Stimulated activated CD8-positive, alpha-beta memory T cell treated with anti-CD3 and anti-CD28 coated beads, Interleukin-7, amount 100 ng/mL, for 24 hours (primary cell): ENCODE measurements around the gene RASA2.
"Not testable (repeated sequence)": the region's sequence is repeated elsewhere in the genome, so short reads cannot be mapped to it uniquely, and the experiment has no call there.

Source experiments
- DNase-seq: peaks from one replicate; pipeline ENCODE4 v3.0.0-alpha.2; 2020; ENCODE audit warnings: low read depth

Gene RASA2

DNA sequence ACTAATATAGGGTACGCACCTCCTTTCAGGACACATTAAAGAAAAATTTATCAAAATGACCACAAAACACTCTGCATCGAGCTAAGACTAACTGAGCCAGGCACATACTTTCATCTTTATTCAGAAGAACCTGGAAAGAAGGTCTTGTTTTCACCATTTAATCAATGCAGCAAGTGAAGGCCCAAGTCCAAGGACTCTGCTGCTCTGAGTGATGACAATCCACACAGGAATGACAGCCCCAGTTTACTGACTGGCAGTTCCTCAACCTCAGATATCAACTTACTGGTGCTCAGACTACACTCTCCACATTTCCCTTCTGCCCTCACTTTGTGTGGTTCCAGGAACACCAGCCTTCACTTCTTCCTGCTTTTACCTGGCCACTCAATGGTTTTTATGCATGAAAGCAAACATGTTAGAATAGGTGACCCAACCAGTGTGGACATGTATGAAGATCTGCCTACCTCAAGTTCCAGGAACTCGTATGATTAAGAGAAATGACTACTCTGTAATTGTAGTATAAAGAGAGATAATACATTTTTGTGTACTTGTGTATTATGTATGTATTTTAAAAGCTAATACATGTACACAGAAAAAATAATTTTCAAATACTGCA, 29.1 kb upstream of the RASA2 start:
- no peak for DNase-seq

DNA sequence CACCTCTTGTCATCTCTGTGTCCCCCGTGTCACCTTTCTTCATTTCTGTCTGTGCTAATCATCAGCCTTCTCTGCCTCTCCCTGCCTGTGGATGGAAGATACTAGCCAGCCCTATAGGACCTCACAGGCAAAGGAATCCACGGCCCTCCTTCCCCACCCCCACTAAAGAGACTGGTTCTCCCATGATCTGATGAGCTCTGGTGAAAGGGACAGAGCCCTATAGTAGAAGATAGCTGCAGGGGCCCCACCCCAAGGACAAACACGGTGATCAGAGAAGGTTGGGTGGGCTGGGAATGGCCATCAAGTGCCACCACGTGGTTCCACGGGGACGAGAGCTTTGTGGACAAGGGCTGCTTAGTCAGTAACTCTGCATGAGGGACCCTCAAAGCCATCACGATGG, 27.8 kb upstream of the RASA2 start:
- DNase-seq, result no peak

DNA sequence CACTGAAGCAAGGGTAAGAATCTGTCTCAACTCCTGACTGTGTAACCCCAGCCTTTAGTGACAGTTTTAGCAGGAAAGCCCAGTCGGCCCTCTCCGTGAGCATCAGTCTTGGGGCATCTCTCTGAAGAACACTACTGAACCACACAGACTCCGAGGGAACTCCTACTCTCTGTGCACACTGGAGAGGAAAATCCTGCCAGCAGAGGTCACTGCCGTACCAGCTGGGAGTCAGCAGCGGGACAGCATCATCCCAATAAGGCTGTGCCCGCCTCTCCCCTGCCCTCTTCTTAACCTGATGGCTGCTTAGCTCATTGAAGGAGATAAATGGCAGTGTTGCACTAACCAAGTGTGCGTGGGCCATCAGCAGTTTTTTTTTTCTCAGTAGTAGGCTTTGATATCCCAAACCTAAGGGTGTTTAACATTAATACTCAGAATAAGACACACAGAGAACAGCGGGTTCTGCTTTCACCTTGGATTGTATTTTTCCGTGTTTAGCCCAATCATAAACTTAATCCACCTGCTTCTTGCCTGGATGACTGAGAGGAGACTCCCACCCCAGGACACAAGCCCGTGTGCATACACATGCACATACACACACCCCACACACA, 26.6 kb upstream of the RASA2 start:
- DNase-seq, result peak; percentile 85

DNA sequence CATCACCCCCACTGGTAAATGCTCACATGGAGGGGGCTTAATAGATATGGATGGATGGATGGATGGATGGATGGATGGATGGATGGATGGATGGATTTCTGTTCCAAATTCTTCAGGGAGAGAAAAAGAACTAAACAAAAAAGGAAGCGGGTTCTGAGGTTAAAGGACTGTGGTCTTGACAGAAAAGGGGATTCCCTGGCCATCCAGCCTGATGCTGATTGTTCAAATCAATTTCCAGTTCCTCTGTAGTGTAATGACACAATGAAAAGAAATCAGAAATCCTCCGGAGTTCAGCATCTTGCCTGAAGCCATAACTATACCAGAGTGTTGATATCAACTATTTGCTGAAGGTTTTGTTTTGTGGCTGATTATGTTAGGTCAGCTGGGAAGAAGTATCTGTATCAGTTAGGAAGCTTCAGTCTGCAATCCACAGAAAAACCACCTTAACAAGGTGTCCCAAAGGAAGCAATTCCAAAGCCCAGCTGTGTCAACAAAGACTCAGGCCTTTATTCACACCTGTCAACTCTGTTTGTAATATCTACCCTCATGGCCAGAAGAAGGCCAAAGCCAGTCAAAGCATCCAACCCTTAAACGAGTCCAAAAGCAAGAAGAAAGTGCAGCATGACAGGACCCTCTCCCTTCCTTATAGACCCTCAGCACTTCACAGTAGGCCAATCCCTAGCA, 24.5 kb upstream of the RASA2 start:
- no peak for DNase-seq

DNA sequence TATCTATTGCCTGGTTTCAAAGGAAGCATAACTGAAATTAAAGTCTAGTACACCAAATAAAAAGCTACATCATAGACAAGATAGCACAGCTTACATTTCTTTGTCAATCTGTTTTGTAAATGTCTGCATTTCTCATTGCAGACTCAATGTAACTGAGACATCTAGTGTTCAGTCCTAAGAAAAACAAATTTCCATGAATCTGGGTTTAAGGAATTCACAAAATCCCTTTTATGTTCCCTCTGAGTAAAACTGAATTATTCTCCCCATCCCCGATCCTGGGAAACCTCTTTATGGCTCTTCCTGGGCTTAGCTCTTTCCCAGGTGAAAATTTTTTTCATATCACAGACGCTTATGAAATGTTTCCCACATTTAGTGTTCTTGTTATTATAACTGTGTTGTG, 21.6 kb upstream of the RASA2 start:
- DNase-seq, result no peak

DNA sequence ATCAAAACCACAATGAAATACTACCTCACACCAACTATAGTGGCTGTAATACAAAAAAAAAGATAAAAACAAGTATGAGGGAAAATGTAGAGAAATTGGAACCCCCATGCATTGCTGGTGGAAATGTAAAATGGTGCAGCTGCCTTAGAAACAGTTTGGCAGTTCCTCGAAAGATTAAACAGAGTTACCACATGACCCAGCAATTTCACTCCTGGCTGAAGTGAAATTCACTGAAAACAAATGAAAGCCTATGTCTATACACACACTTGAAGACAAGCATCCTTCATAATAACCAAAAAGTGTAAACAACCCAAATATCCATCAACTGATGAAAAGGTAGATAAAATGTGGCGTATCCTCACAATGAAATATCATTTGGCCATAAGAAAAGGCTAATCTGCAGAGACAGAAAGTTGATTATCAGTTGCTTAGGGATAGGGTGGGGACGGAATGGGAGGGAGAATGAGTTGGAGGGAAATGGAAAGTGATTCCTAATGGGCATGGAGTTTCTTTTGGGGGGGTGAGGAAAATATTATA, 20.1 kb upstream of the RASA2 start:
- DNase-seq, result no peak

DNA sequence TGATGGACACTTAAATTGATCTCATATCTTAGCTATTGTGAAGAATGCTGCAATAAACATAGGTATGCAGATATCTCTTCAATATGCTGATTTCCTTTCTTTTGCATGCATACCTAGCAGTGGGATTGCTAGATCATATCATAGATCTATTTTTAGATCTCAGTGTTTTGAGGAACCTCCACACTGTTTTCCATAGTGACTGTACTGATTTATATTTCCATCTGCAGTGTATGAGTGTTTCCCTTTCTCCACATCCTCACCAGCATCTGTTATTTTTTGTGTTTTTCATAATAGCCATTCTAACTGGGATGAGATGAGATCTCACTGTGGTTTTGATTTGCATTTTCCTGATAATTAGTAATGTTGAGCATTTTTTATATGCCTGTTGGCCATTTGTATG, 17.1 kb upstream of the RASA2 start:
- no peak for DNase-seq

DNA sequence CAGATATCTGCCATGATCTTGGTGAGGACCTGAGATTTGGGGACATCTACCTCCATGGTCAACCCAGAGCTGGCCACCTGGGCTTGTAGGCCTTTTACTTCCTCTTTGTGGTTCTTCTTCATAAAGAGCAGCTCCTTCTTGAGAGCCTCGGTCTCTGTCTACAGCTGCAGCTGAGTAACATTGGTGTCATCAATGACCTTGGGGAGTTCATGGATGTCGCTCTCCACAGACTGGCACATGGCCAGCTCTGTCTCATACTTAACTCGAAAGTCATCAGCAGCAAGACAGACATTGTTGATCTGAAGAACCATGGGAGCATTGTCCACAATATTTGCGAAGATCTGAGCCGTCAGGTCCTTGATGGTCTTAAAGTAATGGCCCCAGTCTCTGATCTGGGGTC, 15.7 kb upstream of the RASA2 start:
- no peak for DNase-seq

DNA sequence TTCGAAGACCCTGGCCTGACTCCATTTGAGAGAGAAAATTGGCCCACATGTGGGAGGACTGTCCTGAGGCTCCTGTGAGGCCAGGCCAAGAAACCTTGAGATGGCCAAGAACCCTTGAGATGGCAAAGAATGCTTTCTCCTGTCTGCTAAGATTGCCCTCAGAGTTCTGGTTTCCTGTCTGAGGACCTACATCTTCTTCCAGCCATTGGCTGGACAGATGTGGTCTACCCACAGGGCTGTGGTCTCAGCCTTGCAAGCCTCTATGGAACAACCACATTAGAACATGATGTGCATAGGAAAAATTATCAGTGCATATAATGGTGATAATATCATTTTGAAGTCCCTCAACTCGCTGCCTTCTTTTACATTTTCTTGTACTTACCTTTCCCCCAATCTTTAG, 10.8 kb upstream of the RASA2 start:
- DNase-seq, result no peak

DNA sequence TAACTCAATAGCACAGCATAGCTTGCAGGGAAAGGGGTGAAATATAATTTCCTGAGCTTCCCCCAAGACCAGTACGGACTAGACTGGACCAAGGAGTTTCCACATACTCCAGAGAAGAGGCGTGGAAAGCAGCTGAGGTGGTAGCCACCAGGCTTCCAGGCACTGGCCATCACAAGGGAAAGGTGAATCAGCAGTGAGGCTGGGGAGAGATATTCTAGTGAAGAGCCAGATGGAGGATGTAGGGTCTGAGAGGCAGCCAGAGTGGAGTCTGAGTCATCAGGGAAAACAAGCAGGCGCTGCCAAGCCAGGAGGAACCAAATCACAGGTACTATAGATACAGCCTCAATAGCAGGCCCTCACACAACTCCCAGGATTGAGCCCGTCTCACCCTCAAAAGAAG, 9.6 kb upstream of the RASA2 start:
- DNase-seq, result no peak

DNA sequence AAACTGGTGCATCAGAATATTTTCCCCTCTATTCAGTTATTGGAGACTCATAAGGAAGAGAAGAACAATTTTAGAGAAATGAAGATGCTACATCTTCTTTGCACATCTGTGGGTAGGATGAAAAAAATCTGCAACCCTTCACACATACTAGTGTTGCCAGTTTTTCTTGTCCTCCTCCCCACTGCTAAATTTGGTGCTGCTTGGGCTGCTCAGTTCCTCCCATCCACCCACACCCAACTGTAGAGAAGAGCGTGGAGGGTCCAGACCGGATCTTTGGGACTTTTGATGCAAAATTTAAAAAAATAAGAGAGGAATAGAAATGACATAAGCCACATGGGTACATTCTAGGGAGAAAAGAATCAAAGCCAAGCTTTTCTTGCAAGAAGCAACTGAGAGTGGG, 8.7 kb upstream of the RASA2 start:
- no peak for DNase-seq

DNA sequence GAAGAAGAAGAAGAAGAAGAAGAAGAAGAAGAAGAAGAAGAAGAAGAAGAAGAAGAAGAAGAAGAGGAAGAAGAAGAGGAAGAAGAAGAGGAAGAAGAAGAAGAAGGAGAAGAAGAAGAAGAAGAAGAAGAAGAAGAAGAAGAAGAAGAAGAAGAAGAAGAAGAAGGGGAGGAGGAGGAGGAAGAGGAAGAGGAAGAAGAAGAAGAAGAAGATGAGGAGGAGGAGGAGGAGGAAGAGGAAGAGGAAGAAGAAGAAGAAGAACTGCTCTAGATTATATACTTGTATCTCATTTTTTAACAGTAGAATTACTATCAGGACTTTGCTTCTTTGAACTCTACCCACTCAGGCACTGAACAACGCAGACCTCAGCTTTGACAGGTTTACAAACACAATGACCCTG, 8.0 kb upstream of the RASA2 start:
- DNase-seq, result not testable (repeated sequence)

DNA sequence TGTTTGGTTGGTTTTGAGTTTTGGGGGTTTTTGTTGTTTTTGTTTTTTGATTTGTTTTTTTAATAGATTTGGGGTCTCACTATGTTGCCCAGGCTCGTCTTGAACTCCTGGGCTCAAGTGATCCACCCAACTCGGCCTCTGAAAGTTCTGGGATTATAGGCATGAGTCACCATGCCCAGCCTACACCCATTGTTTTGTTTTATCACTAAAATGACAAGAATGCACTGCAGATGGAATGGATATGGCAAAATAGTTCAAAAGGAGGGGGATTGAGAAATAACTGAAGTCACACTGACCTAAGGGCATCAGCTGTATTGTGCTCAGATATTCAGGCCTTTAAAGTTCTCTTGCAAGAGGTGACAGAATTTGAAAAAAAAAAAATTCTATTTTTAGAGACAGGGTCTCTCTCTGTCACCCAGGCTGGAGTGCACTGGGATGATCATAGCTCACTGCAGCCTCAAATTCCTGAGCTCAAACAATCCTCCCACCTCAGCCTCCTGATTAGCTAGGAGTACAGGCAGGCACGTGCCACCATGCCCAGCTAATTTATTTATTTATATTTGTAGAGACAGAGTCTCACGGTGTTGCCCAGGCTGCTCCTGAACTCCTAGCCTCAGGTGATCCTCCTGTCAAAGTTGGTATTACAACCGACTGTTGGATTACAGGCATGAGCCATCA, 4.4 kb upstream of the RASA2 start:
- DNase-seq, result no peak

DNA sequence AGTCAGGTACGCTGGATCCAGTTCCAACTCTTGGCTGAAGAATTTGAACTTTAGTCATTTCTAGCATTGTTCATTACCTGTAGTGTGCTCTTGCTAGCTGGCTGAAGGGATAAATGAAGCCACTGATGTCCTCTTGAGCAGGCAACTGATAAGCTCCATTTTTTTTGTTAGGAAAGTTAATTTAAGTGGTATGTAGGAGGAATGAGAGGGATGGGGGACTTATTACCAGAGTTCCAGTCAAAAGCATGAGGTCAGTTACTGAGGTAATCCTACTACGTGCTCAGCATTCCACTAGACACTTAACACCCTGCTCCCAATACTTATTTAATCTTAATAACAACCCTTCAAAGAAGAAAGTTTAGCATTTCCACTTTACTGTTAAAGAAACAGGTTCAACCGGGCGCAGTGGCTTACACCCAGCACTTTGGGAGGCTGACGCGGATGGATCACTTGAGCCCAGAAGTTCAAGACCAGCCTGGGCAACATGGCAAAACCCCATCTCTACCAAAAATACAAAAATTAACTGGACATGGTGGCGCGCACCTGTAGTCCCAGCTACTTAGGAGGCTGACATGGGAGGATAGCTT, 2.0 kb upstream of the RASA2 start:
- no peak for DNase-seq

DNA sequence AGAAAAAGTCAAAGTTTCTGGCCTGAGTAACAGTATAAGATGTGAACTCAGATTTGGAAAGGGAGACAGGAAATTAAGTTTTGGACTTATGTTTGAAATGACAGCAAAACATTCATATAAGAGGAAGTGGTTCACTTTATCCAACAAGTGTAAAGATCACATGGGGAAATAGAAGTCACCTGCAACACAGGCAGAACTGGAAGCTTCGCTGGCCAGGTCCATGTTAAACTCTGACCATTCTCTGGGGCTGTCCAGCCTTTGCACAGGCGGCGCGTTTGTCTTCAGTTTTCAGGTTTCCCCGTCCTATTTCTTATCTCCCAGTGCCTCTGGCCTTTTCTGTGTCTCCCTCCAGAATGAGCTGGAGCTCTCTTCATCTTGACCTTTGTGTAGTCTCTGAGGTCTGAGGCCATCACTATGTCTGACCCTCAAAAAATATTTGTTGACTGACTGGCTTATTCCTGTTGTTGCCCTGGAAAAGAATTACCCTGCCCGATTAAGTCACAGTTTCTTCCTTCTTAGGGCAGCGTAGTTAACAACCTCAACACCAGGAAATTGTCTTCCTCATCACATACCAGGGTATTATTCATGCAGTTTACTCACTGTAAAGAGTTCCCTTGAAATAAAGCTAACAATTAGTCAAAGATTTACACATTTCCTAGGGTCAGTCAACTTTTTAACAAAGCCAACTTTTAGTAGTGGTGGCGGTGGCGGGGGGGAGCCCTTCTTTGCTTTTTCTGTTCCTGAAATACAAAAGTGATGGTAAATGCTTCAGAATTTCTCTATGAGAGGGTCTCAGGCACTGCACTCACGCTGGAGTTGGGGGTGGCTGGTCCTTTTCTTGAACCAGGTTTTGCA, 959 bp upstream of the RASA2 start:
- DNase-seq, result no peak

DNA sequence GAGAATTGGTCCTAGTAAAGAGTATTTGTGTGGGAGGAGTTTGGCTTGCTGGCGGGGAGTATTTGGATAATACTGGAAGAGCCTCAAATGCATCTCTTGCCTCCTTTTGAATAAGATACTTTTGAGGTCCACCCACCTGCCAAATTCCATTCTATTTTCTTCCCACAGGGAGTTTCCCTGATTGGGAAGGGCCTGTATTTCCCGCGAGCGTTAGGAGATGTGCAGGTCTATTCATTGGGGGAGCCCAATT, 406 bp upstream of the RASA2 start:
- DNase-seq, result no peak

DNA sequence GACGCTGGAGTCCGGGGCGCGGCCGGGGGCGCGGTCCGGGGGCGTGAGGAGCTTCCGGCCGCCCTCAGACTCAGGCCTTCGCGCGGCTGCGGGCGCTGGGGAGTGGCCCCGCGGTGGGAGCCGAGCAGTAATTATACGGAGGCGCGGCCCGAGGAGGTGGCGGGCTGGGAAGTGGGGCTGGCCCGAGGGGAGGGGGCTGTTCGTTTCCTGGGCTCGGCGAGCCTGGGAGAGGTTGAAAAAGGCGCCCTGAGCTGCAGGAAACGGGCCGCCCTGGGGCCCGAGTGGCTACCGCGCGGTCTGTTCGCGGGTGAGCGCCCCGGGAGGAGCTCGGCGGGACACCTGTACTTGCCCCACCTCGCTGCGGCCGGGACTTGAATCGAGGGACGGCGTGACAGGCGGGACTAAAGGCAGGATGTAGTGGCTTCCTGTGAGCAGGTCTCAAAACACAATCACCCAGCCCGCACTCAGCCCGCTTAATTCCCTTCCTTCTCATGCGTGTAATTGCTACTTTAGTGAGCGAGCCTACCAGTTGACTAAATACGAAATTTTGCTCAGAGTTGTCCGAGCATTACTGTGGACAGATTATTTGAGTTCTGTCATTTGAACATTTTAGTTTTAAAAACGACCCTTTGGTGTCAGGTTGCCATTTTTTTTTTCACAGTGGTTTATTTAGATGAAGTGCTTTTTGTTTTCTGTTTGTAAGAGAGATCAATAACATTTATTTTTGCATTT, 860 bp downstream of the RASA2 start:
- DNase-seq, result peak; percentile 63

DNA sequence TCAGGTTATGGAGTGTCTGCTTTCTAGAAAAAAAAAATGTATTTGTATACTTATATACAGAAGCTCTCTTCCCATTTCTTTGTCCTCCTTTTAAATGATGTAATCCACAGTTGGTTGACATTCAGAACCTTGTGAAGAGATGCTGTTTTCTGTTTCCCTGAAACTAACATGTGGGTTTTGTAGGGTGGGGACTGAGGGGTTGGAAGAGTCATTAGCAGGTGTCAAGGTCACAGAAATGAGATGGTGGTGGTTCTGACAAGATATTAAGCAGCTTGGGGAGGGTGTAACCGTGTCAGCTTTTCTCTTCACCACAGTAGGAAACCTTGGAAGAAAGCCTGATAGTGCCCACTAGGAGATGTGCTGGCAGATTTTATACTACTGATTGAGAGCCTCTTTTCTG, 2.4 kb downstream of the RASA2 start:
- DNase-seq, result no peak

DNA sequence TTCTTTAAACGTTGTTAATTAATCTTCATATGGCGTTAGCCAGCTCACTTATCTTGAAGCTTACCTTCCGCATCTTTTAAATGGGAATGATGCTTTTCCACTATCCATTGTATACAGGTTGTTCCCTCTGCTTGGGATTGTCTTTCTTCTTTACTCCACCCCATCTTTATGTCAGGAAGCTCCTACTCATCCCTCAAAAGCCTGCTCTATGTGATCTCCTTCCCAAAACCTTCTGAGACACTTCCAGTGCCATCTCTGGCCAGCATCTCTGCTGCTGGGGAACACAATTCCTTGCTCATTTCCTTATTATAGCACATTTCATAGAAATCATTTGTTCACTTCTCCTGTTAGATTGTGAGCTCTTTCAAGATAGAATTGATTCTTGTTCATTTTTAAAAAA, 4.3 kb downstream of the RASA2 start:
- no peak for DNase-seq

DNA sequence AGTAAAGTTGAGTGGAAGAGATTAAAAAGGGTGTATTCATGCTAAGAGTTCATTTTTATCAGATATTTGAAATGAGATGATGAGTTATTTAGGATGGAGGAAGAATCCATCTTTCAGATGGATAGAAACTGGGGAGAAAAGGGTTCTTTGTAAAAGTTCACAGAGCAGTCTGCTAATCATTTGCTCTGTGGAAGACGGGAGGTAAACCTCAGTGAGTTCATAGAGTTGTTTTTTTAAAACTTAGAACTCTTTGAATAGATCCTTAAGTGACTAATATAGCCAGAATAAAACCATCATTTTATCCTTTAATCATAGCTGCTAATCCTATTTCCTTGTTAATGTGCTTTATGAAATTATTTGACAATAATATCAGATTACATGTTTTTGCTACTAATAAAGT, 5.1 kb downstream of the RASA2 start:
- DNase-seq, result no peak

DNA sequence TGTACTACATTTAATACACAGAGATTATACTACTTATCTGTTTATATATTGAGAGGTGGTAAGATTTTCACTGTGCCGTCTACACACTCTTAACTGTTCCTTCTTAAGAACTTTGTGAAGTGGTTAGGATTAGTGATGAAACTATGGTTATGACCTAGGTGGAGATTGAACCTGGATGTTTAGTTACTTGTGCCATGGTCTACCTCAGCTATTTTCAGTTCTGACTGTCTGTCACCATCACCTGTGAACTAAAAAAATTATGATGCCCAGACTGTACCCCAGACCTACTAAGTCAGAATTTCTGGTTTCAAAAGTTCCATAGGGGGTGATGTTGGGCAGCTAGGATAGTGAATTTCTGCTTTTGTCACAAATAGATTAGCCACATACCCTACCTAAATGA, 6.4 kb downstream of the RASA2 start:
- no peak for DNase-seq
